Fibroblast of the conjunctiva (primary cell): ENCODE results near the gene RAB6B.

Experiments
- DNase-seq: peaks from one replicate; pipeline ENCODE4 v3.0.0-alpha.2; 2010; ENCODE audit warnings: low read depth

Gene RAB6B

GRCh38 chr3:133881492-133881891, 14.2 kb downstream of the RAB6B start:
- no peak for DNase-seq

GRCh38 chr3:133880886-133881455, 14.7 kb downstream of the RAB6B start:
- no peak for DNase-seq

- no peak for DNase-seq
Measured at GRCh38 chr3:133880287-133880686, 15.4 kb downstream of the RAB6B start.

DNA sequence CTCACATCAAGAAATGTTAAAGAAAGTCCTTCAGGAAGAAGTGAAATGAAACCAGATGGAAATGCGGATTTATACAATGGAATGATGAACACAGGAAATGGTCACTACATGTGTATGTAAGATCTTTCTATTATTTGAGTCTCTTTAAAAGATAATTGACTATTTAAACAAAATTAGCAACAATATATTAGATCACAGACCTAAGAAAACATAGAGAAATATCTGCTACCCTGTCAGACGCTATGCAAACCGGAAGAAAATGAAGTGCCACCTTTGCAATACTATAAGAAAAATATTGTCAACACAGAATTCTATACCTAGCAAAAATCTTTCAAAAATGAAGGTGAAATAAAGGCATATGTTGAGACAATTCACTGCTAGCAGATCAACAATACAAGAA, 17.2 kb downstream of the RAB6B start:
- no peak for DNase-seq

- no peak for DNase-seq
Measured at GRCh38 chr3:133877221-133877620, 18.5 kb downstream of the RAB6B start.

- DNase-seq: no peak
Measured at GRCh38 chr3:133874761-133875438, 20.8 kb downstream of the RAB6B start.

DNA sequence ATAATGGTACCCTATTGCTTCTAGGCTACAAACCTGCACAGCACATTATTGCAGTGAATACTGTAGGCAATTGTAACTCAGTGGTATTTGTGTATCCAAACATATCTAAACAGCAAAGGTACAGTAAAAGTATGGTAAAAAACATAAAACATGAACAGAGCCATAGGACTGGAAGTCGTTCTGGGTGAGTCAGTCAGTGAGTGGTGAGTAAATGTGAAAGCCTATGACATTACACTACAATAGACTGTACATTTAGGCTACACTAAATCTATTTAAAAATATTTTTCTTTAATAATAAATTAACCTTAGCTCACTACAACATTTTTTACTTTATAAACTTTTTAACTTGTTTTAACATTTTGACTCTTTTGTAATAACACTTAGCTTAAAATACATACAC, 21.3 kb downstream of the RAB6B start:
- no peak for DNase-seq

- DNase-seq: no peak
Measured at GRCh38 chr3:133872781-133873180, 22.9 kb downstream of the RAB6B start.

DNA sequence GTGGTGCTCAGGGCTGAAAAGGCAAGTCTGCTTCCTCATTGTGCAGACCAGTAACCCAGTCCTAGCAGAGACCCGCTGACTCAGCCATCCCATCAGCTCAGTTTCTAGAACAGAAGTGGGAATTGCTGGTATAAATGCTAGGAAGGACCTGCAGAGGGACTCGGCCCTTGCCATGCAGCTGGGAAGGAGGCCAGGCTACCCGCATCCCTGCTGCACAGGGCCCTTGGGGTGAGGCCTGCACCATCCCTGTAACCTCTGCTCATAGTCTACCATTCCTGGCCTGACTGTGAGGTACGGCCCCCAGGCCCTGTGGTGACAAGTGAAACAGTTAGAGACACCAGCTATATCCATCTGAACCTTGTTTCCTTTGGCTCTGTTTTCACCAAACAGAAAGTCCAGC, 23.5 kb downstream of the RAB6B start:
- no peak for DNase-seq

DNA sequence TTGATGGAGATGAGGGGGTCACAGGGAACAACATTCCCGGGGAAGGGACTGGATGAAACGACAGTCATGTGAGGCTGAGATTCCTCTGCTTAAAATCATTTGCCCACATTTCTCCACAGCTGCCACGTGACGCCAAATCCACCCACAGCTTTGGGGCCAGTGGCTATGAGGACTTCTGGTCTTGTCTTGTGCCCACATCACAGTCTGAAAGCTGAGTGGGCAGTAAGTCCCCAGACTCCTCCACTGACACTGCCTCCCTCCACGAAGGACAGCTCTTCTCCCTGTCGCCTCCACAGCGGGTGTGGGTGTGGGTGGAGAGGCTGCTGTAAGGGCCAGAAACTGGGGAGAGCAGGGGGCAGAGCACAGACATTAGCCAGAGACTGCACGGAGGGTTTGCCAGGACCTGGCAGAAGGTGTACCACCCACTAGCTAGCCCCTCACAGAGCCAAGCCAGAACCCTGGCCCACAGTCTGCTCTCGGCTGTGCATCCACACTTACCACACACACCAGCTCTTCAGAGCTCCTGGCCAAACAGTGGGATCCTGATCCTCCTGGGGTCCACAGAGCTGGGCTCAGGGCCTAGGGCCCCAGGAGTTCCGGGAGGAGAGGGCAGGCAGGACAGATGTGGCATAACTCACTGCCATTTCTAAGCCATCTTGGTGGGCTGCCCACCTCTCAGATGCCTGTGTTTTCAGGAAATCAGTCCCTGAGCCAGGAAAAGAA, 24.2 kb downstream of the RAB6B start:
- no peak for DNase-seq

GRCh38 chr3:133870822-133871221, 24.9 kb downstream of the RAB6B start:
- DNase-seq: no peak

GRCh38 chr3:133869586-133869985, 26.1 kb downstream of the RAB6B start:
- DNase-seq: no peak

DNA sequence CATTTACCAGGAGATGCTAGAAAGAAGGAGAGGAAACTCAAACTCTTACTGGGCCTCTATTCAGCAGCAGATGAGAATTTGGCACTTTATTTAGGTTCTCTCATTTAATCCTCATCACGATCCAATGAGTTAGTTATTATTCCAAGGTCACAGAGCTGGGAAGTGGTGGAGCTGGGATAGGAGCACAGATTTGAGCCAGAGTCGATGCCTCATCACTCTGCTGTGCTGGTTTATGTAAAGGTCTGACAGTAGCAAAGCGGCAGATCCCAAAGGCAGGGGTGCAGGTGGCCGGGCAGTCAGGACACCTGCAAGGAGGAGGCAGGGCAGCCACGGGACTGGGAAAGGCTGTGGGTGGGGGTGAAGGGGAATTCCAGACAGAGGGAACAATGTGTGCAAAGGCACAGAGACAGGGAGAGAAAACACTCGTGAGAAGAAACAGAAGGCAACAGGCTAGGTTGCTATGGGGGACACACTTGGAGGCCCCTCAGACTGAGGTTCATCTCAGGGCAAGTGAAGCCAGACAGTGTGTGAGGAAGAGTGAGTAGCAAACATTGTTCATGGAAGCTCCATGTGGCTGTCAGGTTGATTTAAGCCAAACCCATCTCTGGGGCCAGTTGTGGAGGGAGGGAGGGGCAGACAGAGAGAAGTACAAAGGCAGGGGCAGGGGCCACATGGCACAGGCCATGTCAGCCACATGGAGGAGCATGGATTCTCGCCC, 26.8 kb downstream of the RAB6B start:
- no peak for DNase-seq

GRCh38 chr3:133868186-133868585, 27.5 kb downstream of the RAB6B start:
- no peak for DNase-seq

DNA sequence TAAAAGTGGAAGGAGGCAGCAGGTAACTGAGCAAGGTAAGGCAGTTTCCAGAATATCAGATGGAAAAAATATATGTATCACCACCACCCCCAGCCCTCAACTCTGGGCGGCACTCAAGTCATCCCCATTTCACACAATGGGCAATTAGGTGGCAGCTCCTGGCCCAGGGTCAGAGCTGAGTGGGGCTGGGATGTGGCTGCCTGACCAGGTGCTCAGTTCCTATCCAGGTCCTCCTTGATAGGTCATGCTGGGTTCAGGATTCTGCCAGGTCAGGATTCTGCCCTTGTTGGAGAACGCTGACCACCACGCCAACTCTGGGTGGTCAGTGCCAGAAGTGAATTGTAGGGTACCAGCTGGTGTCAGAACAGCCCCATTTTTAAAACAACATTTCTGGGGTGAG, 29.5 kb downstream of the RAB6B start:
- DNase-seq: no peak

DNA sequence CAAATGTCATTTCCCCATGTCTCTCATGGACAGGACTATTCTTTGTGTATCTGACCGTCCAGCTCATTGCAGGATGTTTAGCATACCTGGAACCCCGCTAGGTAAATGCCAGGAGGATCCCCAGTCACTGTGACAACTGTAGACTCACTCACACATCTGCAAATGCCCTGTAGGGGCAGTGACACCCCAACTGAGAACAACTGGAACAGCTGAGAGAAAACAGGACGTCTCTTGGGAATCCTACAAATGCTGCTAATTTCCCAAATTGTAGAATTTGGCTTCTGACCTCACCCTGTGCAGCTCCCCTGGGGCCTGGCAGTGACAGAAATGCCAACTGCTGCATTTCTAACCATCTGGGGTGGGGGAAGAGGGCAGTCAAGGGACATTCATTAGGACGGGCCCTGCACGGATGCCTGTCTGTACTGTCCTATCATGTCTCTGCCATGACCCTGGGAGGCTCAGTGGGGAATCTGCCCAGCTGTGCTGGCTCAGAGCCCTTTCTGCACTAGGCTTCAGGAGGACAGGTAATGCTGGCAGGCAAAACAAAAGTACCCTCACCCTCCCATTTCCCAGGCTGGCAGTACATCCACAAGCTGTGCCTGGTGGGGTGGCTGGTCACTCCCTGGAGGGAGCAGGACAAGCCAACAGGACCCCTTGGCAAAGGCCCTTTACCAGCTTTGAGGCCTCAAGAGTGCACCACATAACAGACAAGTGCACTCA, 30.4 kb downstream of the RAB6B start:
- DNase-seq: no peak

DNA sequence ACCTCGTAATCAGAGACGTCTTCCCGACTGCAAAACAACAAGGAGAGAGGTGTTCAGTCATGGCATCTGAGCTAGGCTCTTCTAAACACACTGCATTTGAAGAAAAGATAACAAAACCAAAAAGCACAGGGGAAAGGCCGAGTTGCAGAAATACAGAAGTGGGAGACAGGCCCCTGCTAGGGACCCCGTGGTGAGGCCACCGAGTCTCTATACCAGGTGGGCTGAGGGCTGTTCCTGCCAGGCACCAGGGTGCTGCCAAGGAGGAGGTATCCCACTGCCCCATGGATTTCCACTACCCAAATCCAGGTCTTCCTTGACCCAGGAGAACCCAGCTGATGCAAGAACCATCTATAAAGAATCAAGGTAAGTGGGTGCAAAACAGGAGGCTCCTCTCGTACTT, 31.1 kb downstream of the RAB6B start:
- no peak for DNase-seq

GRCh38 chr3:133863911-133864310, 31.8 kb downstream of the RAB6B start:
- no peak for DNase-seq

DNA sequence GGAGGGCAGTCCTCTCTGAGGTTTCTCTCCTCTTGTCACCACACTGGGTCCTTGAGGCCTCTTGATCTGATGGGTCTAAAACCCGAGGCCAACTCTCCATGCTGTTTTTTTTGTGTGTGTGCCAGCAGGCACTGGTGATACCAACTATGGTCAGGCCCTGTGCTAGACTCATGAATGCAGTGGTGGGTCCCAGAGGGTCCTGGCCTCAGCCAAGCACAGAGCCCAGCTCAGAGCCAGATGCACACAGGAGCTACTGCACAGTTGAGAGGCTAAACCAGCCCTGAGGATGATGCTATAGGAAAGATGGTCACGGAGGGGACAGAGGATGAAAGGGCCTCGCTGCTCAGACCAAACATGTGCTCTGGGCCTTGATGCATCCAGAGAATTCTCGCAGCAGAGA, 33.5 kb downstream of the RAB6B start:
- no peak for DNase-seq

DNA sequence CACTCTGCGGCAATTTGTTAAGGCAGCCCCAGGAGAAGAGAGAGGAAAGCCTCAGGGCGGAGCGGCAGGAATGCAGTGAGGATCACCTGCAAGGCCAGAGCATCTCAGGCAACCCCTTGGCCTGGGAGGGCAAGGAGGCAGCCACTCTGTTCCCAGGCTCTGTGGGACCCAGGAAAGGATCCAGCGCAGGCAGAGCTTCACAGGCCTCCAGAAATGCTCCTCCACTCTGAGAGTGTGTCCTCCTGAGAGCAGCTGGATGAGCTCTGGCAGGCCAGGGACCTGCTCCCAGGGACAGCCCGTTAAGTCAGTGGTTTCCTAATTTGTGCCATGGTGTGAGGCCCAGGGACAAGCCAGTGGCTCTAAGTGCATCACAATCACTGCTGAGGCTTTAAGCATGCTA, 35.2 kb downstream of the RAB6B start:
- DNase-seq: no peak

DNA sequence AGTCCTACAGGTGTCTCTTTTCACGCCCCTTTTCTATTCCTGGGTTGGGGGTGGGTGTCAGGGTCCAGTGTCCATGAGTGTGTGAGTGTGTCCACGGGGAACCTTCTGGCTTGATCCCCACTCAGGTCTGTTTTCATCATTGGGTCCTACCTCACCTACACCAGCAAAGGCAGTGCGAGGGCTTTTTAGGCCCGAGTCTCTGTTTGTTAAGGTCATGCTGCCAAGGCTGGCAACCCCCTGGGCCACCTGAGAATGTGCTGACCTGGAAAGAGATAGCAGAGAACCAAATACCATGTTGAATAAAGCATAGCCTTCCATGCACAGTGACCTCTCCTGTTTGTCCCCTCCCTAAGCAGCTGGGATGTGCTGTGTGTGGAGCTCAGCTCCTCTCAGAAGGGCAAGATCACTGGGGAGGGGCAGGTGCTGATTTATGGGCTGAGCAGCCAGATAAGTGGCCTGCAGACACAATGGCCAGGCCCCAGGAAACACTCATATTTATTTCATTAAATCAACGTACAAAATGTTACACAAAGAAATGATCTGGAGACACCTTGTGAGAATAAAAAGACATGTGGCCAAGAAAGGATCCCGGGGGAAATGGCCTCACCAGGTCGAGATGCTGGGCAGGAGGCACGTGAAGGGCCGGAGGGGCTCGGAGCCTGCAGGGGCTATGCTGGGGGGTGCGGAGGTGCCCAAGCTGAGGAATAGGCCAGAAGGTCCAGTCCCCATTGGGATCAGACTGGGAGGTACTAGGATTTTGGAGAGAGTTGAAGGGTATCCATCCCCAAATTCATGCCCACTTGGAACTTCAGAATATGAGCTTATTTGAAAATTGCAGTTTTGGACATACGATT, 36.1 kb downstream of the RAB6B start:
- DNase-seq: no peak
